NCI-H146 treated with DMSO at 0.1 percent for 48 hours (cell line): ENCODE results near the gene NFE2.
"Not testable (repeated sequence)": the region's sequence is repeated elsewhere in the genome, so short reads cannot be mapped to it uniquely, and the experiment has no call there.

Experiments used
- DNase-seq: peaks from one replicate; lab custom pipeline; 2025; ENCODE audit not compliant: unreplicated experiment; lab: John Stamatoyannopoulos, UW

NFE2 gene

DNA sequence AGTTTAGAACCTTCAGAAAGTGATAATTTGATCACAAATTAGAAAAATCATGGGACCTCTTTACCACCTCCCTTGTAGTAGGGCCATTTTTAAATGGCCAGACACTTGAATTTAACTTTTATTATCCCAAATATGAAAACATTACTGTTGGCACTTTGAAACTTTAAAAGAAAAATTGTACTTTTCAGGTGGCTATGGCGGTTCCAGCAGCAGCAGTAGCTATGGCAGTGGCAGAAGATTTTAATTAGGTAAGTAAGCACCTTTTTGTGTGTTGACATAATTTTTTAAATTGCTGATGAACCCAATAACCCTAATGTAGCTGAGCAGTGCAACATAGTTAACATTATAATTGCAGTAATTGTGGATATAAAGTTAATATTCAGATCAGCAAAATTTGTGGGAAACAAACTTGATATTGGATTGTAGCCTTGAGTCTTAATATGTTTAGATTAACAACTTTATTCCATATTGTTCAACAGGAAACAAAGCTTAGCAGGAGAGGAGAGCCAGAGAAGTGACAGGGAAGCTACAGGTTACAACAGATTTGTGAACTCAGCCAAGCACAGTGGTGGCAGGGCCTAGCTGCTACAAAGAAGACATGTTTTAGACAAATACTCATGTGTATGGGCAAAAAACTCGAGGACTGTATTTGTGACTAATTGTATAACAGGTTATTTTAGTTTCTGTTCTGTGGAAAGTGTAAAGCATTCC is 16.6 kb downstream of the NFE2 start:
- not testable (repeated sequence) for DNase-seq

- no peak for DNase-seq
Observed at GRCh38 chr12:54282949-54283593, 17.7 kb downstream of the NFE2 start.

GRCh38 chr12:54281694-54282093 is 19.1 kb downstream of the NFE2 start:
- DNase-seq, result not testable (repeated sequence)

DNA sequence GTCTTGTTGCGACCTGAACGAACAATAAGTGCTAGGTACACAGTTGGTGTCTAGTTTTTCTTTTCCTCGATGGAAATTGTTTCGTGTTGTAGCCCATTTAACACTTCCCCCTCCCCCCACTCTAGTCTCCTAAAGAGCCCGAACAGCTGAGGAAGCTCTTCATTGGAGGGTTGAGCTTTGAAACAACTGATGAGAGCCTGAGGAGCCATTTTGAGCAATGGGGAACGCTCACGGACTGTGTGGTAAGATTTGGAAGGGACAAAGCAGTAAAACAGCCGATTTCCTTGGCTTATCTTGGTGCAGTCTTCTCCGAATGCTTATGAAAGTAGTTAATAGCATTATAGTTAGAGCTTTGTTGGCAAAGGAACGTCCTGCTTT is 19.6 kb downstream of the NFE2 start:
- not testable (repeated sequence) for DNase-seq

GRCh38 chr12:54280468-54281260 is 20.2 kb downstream of the NFE2 start, which contains the start of gene HNRNPA1:
HNRNPA1 (plus strand) TSS chr12:54280726; CDS start chr12:54280808, 82 bp downstream.
- DNase-seq, result peak; percentile 100

- DNase-seq, result peak; percentile 99
Observed at GRCh38 chr12:54279632-54280467, 21.0 kb downstream of the NFE2 start, which contains the start of gene CBX5. CBX5 (minus strand) TSS chr12:54280122; CDS start chr12:54257650, 22,472 bp downstream.

GRCh38 chr12:54279227-54279631 is 21.6 kb downstream of the NFE2 start:
- DNase-seq, result no peak

GRCh38 chr12:54277823-54278276 is 23.0 kb downstream of the NFE2 start:
- DNase-seq, result no peak

GRCh38 chr12:54276368-54276767 is 24.4 kb downstream of the NFE2 start:
- no peak for DNase-seq

GRCh38 chr12:54273981-54274380 is 26.8 kb downstream of the NFE2 start:
- DNase-seq, result peak; percentile 95

GRCh38 chr12:54272214-54272613 is 28.6 kb downstream of the NFE2 start:
- DNase-seq, result no peak

DNA sequence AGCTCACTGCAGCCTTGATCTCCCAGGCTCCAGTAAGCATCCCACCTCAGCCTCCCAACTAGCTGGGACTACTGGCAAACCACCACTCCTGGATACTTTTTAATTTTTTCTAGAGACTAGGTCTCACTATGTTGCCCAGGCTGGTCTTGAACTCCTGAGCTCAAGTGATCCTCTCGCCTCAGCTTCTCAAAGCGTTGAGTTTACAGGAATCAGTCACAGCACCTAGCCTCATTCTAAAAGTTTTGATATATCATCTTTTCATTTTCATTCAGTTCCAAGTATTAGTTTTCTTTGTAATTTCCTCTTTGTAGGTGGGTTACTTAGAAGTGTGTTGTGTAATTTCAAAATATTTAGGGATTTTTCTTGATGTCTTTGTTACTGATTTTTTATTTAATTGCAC is 30.5 kb downstream of the NFE2 start:
- no peak for DNase-seq

GRCh38 chr12:54266852-54267251 is 34.0 kb downstream of the NFE2 start:
- DNase-seq, result no peak

- DNase-seq, result no peak
Observed at GRCh38 chr12:54265364-54265812, 35.4 kb downstream of the NFE2 start.

DNA sequence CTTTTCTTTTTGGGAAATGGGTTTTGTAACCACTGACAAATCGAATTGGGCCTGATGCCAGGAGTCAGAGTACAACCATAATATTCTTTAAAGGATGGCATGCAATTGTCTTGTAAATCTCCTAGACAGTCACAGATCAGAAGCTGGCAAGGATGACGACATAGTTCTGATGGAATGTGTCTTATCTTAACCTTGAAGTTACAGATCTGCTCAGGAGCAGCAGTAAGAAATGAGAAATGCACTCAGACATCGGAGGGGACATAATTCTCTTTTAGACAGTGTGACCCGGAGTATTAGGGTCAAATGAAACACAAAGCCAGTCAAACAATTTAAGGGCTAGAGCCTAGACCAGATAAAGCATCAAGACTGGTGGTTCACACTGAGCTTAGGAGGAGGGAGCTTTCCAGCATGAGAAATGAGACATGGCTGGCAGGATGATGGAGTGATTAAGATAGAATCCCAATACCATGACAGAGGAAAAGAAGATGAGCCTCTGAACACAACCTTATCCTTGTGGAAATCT is 38.4 kb downstream of the NFE2 start:
- no peak for DNase-seq

DNA sequence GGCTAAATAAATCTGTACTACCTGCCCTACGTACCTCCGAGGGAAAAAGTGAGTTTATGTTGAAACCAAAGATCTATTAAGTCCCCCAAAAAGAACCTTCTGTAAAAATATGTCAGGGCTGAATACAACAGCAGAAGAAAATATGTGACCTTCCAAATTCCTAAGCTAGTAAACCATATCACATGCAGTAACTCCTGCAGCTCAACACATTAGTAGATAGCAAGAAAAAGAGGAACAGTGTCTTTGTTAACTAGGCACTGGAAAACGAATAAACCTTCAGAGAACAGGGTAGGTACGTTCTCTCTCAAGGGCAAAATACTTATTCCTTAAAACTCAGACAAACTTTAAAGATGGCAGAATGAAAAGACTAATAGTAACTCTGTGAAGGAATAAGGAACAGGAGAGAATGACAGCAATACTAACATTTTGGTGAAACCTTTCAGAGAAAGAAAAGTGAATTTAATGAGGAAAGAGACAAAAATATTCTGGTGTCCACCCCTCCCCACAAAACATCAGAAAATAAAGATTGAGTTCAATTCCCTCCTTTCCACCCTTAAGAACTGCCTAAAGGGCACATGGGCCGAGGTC is 38.9 kb downstream of the NFE2 start:
- no peak for DNase-seq

DNA sequence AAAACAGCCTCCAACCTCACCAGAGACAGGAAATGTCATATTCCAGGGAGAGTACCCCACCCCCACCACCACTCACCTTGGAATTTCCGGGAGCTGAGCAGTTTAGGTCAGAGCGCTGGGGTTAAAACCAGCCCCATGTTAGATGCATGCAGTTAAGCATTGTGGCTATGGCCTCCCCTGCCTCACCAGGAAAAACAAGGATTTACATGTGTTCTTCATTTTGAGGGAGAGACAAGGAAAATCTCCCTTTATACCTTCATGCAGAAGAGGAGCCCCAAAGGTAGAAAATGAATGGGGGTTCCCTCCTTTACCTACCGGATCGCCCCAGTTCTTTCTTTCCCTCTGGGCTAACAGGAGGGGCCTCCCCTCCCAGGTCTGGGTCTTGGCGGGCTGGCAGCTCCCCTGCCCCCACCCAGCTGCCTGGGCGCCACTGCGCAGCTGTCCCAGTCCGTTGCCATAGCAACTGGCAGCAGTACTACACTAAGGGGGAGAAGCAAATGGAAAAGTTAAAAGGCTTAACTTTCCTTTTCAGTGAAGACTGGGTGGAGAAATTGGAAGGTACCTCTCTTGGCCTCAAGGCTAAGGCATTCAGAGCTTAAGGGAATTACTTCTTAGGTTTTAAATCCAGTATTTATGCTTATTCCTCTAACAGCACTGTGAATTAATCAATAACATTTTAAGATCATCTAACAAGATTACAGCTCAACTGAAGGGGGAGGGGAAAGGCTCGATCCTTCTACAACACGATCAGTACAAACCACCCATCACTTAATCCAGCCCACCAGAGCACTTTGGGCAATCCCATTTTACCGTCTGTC is 41.4 kb downstream of the NFE2 start:
- DNase-seq, result peak; percentile 95

DNA sequence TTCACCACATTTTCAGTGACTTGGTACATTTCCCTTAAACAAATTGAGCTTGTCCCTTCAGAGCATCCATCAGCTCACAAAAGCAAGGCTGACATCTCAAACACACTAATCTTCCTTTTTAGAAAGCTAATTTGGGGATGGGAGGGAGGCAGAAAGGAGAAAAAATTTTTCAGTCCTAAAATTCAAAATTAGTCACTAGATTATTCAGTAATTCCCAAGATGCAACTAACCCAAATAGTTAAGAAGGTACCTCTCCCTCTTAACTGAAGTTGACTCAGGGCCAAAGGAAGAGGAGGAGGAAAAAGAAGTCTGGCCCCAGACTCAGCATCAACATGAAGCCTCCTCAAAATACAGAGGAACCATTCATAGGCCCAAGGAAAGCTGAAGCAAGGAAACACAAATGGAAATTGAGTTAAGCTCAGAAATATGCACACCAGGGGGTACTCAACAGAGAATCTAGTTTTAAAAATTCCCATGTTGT is 42.6 kb downstream of the NFE2 start:
- DNase-seq, result no peak

DNA sequence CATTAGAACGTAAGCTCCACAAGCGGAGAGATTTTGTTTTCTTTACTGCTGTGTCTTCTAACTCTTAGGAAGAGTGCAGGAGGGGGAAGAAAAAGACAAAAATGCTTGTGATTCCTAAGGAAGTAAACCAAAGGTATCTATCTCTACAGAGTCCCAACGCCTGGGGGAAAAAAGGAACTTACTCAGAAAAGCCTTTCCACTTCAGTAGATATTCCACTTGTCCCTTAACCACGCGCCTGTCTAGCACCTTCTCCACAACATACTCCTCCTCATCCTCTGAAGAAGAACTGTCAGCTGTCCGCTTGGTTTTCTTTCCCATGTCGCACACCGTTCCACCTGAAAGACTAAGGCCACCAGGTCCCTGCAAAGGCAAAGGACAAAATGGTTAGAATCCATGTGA is 43.5 kb downstream of the NFE2 start:
- no peak for DNase-seq
